Endodermal cell (in vitro differentiated cells): ENCODE data around the gene RPTOR. TPM values are rescaled to one million over a fixed set of nuclear protein-coding genes. Genes with fewer than 3 reads are reported as not detected.

ENCODE experiments used
- DNase-seq: peaks from one replicate; pipeline ENCODE4 v3.0.0-alpha.2; 2017
- H3K27ac ChIP-seq: 2 replicates; pipeline ENCODE4 v1.5.1; 2013; ENCODE audit warnings: mild to moderate bottlenecking, low read depth, low read length, moderate library complexity
- H3K27me3 ChIP-seq: 2 replicates; pipeline ENCODE4 v1.6.1; 2013; ENCODE audit warnings: mild to moderate bottlenecking, low read length, moderate library complexity; ENCODE audit not compliant: insufficient read depth, control insufficient read depth, poor library complexity, severe bottlenecking
- H3K36me3 ChIP-seq: 2 replicates; pipeline ENCODE4 v1.7.0; 2013; ENCODE audit warnings: mild to moderate bottlenecking, low read length, moderate library complexity; ENCODE audit not compliant: control insufficient read depth, insufficient read depth
- H3K4me1 ChIP-seq: one replicate; pipeline ENCODE4 v1.7.0; 2013; ENCODE audit warnings: low read length; ENCODE audit not compliant: control insufficient read depth, insufficient read depth
- H3K4me3 ChIP-seq: 2 replicates; pipeline ENCODE4 v1.5.1; 2013; ENCODE audit warnings: mild to moderate bottlenecking, low read length, moderate library complexity
- H3K9ac ChIP-seq: 2 replicates; pipeline ENCODE4 v1.6.1; 2013; ENCODE audit warnings: mild to moderate bottlenecking, low read length, moderate library complexity; ENCODE audit not compliant: poor library complexity, severe bottlenecking; ENCODE audit errors: extremely low read depth
- H3K9me3 ChIP-seq: 2 replicates; pipeline ENCODE4 v1.6.1; 2013; ENCODE audit warnings: mild to moderate bottlenecking, low read length, moderate library complexity; ENCODE audit not compliant: control insufficient read depth
- H3K27ac Mint-ChIP-seq: 2 replicates; pipeline ENCODE4 v1.8.0; 2020; ENCODE audit warnings: mixed read lengths
- H3K27me3 Mint-ChIP-seq: 2 replicates; pipeline ENCODE4 v1.8.0; 2021; ENCODE audit warnings: mild to moderate bottlenecking, mixed read lengths; ENCODE audit not compliant: insufficient read depth
- H3K36me3 Mint-ChIP-seq: 2 replicates; pipeline ENCODE4 v1.8.0; 2020; ENCODE audit warnings: low read depth, mixed read lengths
- H3K4me1 Mint-ChIP-seq: 2 replicates; pipeline ENCODE4 v1.8.0; 2020; ENCODE audit warnings: mixed read lengths
- H3K4me3 Mint-ChIP-seq: 2 replicates; pipeline ENCODE4 v1.8.0; 2020; ENCODE audit warnings: mild to moderate bottlenecking, moderate library complexity, mixed read lengths
- H3K9me3 Mint-ChIP-seq: 2 replicates; pipeline ENCODE4 v1.8.0; 2020; ENCODE audit warnings: mild to moderate bottlenecking, mixed read lengths
- WGBS, 2 experiments: methylation state at CpG; one replicate each; pipeline versions ENCODE4 v1.1.5 to v1.1.7; 2013; ENCODE audit warnings: missing lambda C conversion rate in 2 of 2, mixed read lengths in 1 of 2; ENCODE audit not compliant: insufficient coverage in 1 of 2, insufficient read length in 1 of 2; 5-methylcytosine and 5-hydroxymethylcytosine counted together
- total RNA-seq, 2 donors: library from RNA; stranded (reverse); fragmentation: NEBNext Ultra II Directional in 1 of 2; extraction: Animal tissue kit (Norgen Biotek cat#: 25700) in 1 of 2; gene quantifications; 2 replicates in 1 of 2; 3 replicates in 1 of 2; pipeline ENCODE4 v1.2.1, GENCODE V29; 2021
- TF ChIP-seq, protein P1 (sequence below): fragments of 200-600 bp; sonication (generic); conservative IDR thresholded peaks from 2 replicates; pipeline ENCODE4 v1.5.0; 2021; ENCODE audit warnings: antibody characterized with exemption, mild to moderate bottlenecking

Gene RPTOR
- total RNA-seq, 2 donors from 2014 or later = 45.1 to 53.4 TPM

DNA sequence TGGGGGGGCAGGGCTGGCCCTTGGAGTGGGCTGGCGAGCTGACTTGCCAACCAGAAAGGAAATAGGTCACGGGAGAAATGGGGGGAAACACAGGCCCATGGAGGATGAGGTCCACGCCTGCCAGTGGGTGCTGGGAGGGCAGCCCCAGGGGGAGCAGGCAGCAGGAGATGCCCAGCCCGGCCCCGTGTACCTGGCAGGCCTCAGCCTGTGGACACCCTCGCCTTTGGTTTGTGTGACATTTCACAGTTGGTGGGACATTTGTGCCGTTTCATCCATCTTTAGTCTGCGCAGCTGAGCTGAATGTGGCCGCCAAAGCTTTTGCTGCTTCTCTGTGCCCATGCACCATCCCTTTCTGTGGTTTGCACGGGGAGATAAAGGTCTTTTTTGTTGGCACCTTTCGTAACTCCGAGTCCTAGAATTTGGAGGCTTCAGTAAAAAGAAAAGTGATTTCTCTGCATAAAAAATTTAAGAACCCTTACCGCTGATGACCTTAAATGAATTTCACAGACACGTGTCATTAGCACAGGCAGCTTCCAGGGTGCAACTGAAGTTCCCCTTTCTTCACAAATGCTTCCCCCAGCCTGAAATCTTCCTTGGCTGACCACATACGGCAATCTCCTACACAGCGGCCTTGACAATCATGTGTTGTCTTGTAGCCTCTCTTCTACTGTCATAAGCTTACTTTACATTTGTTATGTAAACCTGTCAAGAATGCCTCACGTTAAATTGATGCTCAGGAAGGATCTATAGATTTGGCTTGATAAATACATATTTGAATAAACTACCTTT, 193.6 kb downstream of the RPTOR start:
- no peak for DNase-seq
- Mint-ChIP-seq H3K27ac (no peak overlapping the region), H3K4me1 (peaks cover 11% of the 10 kb centered on the region), H3K9me3 (peaks cover 19% of the 10 kb centered on the region), H3K36me3 (peaks cover 35% of the 10 kb centered on the region), H3K27me3 (no peaks in the 10 kb centered on the region), H3K4me3 (no peak overlapping the region)
- no peaks in the 10 kb centered on the region for H3K27me3 ChIP-seq
- 94 to 97% methylated on average over 16 to 17 of the region's 17 CpGs for WGBS, 2 experiments
- H3K27ac ChIP-seq = no peak overlapping the region
- H3K9ac ChIP-seq = no peak overlapping the region
- H3K4me3 ChIP-seq = no peak overlapping the region
- peaks cover 14% of the 10 kb centered on the region for H3K9me3 ChIP-seq
- TF ChIP-seq, protein P1, sequence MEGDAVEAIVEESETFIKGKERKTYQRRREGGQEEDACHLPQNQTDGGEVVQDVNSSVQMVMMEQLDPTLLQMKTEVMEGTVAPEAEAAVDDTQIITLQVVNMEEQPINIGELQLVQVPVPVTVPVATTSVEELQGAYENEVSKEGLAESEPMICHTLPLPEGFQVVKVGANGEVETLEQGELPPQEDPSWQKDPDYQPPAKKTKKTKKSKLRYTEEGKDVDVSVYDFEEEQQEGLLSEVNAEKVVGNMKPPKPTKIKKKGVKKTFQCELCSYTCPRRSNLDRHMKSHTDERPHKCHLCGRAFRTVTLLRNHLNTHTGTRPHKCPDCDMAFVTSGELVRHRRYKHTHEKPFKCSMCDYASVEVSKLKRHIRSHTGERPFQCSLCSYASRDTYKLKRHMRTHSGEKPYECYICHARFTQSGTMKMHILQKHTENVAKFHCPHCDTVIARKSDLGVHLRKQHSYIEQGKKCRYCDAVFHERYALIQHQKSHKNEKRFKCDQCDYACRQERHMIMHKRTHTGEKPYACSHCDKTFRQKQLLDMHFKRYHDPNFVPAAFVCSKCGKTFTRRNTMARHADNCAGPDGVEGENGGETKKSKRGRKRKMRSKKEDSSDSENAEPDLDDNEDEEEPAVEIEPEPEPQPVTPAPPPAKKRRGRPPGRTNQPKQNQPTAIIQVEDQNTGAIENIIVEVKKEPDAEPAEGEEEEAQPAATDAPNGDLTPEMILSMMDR = no peak
- peaks cover 29% of the 10 kb centered on the region for H3K36me3 ChIP-seq
- peaks cover 6% of the 10 kb centered on the region for H3K4me1 ChIP-seq

DNA sequence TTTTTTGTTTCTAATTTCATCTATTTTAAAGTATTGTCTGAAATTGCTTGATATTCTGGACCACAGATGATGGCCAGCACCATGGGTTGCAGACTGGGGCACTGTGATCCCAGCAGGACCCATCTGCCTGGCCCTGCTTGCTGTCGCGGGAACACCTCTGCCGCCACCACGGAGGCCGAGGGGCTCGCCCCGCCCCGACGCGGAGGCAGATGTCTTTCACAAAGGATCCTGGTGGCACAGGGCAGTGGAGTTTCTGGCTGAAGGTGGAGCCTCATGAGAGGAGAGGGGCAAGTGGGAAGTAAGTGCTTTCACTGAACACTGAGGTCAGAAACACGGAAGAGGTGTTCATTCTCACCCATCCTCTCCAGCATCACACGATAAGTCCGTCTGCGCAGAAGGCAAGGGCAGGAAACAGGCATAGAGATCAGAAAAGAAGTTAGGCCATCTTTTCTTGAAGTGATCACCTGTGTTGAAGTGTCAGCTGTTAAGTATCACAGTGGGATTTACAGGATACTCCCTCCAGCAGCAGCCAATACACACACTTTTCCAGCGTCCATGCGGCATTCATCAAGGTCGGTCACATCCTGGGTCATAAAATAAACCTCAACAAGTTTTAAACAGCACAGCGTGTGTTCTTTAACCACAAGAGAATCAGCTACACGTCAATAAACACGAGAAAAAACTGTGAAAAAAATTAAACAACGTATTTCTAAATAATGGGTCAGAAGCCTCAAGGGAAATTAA, 194.5 kb downstream of the RPTOR start:
- peaks cover 19% of the 10 kb centered on the region for H3K9me3 Mint-ChIP-seq
- no peak overlapping the region for H3K4me3 ChIP-seq
- no peaks in the 10 kb centered on the region for H3K27me3 Mint-ChIP-seq
- DNase-seq = no peak
- H3K27ac ChIP-seq = no peak overlapping the region
- no peak overlapping the region for H3K27ac Mint-ChIP-seq
- peaks cover 35% of the 10 kb centered on the region for H3K36me3 Mint-ChIP-seq
- WGBS, 2 experiments = 91 to 92% methylated on average over 14 to 21 of the region's 21 CpGs
- H3K9me3 ChIP-seq = peaks cover 14% of the 10 kb centered on the region
- peaks cover 29% of the 10 kb centered on the region for H3K36me3 ChIP-seq
- H3K4me1 ChIP-seq = no peaks in the 10 kb centered on the region
- H3K9ac ChIP-seq = no peak overlapping the region
- TF ChIP-seq, protein P1 = no peak
- H3K27me3 ChIP-seq = no peaks in the 10 kb centered on the region
- peaks cover 2% of the 10 kb centered on the region for H3K4me1 Mint-ChIP-seq
- H3K4me3 Mint-ChIP-seq = no peak overlapping the region

DNA sequence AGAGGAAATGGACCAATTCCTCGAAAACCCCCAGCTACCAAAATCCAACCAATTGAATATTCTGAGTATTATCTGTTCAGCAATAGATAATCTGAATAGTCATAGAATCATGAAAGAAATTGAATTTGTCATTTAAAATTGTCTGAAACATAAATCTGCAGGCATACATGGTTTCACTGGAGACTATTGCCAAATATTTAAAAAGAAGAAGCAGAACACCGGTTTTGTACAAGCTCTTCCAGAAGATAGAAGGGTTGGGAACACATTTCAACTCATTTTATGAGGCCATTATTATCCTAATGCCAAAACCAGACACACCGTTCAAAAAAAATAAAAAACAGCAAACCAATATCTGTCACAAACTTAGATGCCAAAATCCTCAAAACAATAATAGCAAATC, 195.5 kb downstream of the RPTOR start:
- Mint-ChIP-seq H3K27me3 (no peaks in the 10 kb centered on the region), H3K36me3 (peaks cover 35% of the 10 kb centered on the region), H3K27ac (no peak overlapping the region), H3K4me1 (no peaks in the 10 kb centered on the region), H3K4me3 (no peak overlapping the region), H3K9me3 (peaks cover 19% of the 10 kb centered on the region)
- no peak for DNase-seq
- Histone ChIP-seq H3K9ac (no peak overlapping the region), H3K4me3 (no peak overlapping the region), H3K27me3 (no peaks in the 10 kb centered on the region), H3K4me1 (no peaks in the 10 kb centered on the region), H3K36me3 (peaks cover 24% of the 10 kb centered on the region), H3K27ac (no peak overlapping the region), H3K9me3 (peaks cover 14% of the 10 kb centered on the region)
- TF ChIP-seq, protein P1 = no peak
- WGBS, 2 experiments = 0 to 46% methylated on average over 1 to 2 of the region's 3 CpGs
